ENCODE measurements around the gene AGAP1. TPM values are rescaled to one million over a fixed set of nuclear protein-coding genes. Genes with fewer than 3 reads are reported as not detected.

Gene AGAP1
- total and polyA plus RNA-seq, 4 donors: 2.0 to 8.5 (median 5.4) TPM

DNA sequence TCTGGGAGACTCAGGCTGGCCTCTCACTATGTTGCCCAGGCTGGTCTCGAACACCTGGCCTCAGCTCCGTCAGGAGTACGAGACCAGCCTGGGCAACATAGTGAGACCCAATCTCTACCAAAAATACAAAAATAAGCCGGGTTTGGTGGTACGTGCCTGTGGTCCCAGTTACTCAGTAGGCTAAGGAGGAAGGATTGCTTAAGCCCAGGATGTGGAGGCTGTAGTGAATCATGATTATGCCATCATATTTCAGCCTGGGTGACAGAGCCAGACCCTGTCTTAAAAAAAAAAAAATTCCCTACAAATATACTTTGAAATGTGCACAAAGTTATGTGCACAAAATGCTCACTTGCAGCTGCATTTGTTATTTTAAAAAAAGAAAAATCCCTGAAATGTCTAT, 26.3 kb upstream of the AGAP1 start:
- H3K9me3 ChIP-seq (ENCODE audit: control insufficient read depth in 4 of 4, low read length in 3 of 4): no peaks in the 10 kb centered on the region
- no peaks in the 10 kb centered on the region for H3K36me3 ChIP-seq (ENCODE audit: control insufficient read depth in 4 of 4, insufficient read depth in 3 of 4, low read depth in 1 of 4, low read length in 3 of 4)
- no peak overlapping the region for H3K9ac ChIP-seq (ENCODE audit: low read depth in 1 of 2, low read length in 2 of 2)
- H3K4me3 ChIP-seq (ENCODE audit: low read depth in 1 of 3, low read length in 3 of 3): no peak overlapping the region
- H3K4me1 ChIP-seq (ENCODE audit: control insufficient read depth in 4 of 4, insufficient read depth in 4 of 4, low read length in 3 of 4): no peaks in the 10 kb centered on the region
- no peak overlapping the region for H3K27ac ChIP-seq (ENCODE audit: low read depth in 1 of 2, low read length in 2 of 2)
- DNase-seq (ENCODE audit: low spot score): no peak
- 91% methylated on average over 5 of the region's 5 CpGs for WGBS
- no peak for TF ChIP-seq SP1 (IDR thresholded peaks at IDR 0.05)
- TF ChIP-seq JUND (IDR thresholded peaks at IDR 0.05): no peak
- TF ChIP-seq, protein P1, sequence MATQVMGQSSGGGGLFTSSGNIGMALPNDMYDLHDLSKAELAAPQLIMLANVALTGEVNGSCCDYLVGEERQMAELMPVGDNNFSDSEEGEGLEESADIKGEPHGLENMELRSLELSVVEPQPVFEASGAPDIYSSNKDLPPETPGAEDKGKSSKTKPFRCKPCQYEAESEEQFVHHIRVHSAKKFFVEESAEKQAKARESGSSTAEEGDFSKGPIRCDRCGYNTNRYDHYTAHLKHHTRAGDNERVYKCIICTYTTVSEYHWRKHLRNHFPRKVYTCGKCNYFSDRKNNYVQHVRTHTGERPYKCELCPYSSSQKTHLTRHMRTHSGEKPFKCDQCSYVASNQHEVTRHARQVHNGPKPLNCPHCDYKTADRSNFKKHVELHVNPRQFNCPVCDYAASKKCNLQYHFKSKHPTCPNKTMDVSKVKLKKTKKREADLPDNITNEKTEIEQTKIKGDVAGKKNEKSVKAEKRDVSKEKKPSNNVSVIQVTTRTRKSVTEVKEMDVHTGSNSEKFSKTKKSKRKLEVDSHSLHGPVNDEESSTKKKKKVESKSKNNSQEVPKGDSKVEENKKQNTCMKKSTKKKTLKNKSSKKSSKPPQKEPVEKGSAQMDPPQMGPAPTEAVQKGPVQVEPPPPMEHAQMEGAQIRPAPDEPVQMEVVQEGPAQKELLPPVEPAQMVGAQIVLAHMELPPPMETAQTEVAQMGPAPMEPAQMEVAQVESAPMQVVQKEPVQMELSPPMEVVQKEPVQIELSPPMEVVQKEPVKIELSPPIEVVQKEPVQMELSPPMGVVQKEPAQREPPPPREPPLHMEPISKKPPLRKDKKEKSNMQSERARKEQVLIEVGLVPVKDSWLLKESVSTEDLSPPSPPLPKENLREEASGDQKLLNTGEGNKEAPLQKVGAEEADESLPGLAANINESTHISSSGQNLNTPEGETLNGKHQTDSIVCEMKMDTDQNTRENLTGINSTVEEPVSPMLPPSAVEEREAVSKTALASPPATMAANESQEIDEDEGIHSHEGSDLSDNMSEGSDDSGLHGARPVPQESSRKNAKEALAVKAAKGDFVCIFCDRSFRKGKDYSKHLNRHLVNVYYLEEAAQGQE (IDR thresholded peaks at IDR 0.05): no peak
- TF ChIP-seq EGR1 (IDR thresholded peaks at IDR 0.05; ENCODE audit: low read depth in 2 of 2): no peak
- TF ChIP-seq RXRA (IDR thresholded peaks at IDR 0.05): no peak
- no peak for TF ChIP-seq GABPA (IDR thresholded peaks at IDR 0.05 in 1 of 2, conservative IDR thresholded peaks at IDR 0.05 in 1 of 2)
- TF ChIP-seq HNF4A (conservative IDR thresholded peaks at IDR 0.05): no peak
- no peak for TF ChIP-seq RAD21 (IDR thresholded peaks at IDR 0.05)
- no peak for TF ChIP-seq HNF4G (IDR thresholded peaks at IDR 0.05)
- TF ChIP-seq, protein P2, sequence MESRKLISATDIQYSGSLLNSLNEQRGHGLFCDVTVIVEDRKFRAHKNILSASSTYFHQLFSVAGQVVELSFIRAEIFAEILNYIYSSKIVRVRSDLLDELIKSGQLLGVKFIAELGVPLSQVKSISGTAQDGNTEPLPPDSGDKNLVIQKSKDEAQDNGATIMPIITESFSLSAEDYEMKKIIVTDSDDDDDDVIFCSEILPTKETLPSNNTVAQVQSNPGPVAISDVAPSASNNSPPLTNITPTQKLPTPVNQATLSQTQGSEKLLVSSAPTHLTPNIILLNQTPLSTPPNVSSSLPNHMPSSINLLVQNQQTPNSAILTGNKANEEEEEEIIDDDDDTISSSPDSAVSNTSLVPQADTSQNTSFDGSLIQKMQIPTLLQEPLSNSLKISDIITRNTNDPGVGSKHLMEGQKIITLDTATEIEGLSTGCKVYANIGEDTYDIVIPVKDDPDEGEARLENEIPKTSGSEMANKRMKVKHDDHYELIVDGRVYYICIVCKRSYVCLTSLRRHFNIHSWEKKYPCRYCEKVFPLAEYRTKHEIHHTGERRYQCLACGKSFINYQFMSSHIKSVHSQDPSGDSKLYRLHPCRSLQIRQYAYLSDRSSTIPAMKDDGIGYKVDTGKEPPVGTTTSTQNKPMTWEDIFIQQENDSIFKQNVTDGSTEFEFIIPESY (IDR thresholded peaks at IDR 0.05): no peak
- no peak for TF ChIP-seq MAX (IDR thresholded peaks at IDR 0.05)
- no peak for TF ChIP-seq YY1 (IDR thresholded peaks at IDR 0.05)
- TF ChIP-seq, protein P3, sequence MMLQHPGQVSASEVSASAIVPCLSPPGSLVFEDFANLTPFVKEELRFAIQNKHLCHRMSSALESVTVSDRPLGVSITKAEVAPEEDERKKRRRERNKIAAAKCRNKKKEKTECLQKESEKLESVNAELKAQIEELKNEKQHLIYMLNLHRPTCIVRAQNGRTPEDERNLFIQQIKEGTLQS (IDR thresholded peaks at IDR 0.05): no peak
- no peak for TF ChIP-seq TAF1 (conservative IDR thresholded peaks at IDR 0.05)
- H3K27me3 ChIP-seq (ENCODE audit: control insufficient read depth in 4 of 4, insufficient read depth in 4 of 4, low read length in 3 of 4): peaks cover 0 to 5% (median 2%) of the 10 kb centered on the region in 4 donors

DNA sequence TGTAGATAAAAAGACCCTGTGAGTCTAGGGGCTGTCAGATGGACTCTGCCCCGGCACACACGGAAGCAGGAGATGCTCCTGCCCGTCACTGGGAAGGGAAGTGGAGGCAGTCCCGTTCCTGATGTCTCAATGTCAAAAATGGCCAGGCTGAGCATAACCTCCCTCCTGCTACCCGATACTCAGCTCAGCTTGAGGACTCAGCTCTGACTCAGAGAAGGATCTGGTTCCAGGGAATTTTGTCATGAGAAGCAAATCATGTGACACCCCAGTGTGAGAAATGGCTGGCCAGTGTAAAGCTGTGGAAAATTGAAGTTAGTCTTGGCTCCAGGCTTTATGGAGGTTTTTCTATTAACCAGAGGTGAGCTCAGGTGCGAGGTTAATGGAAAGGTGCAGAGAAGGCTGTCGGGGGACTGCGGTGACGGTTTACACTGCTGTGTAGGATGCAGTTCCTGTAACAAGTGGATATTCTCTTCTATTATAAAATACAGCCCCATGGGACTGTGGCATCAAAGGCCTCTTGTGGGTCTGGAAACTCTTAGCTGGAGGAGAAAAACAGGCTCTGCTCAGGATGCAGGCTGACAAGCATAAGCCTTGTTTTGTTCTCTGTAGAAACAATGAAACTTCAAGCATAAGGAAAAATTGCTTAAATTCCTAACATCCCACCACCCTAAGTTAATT, 24.7 kb upstream of the AGAP1 start:
- Histone ChIP-seq H3K4me1 (ENCODE audit: control insufficient read depth in 4 of 4, insufficient read depth in 4 of 4, low read length in 3 of 4) (no peaks in the 10 kb centered on the region), H3K27ac (ENCODE audit: low read depth in 1 of 2, low read length in 2 of 2) (no peak overlapping the region), H3K36me3 (ENCODE audit: control insufficient read depth in 4 of 4, insufficient read depth in 3 of 4, low read depth in 1 of 4, low read length in 3 of 4) (no peaks in the 10 kb centered on the region), H3K9me3 (ENCODE audit: control insufficient read depth in 4 of 4, low read length in 3 of 4) (no peaks in the 10 kb centered on the region), H3K4me3 (ENCODE audit: low read depth in 1 of 3, low read length in 3 of 3) (no peak overlapping the region), H3K27me3 (ENCODE audit: control insufficient read depth in 4 of 4, insufficient read depth in 4 of 4, low read length in 3 of 4) (peaks cover 0 to 3% (median under 1%) of the 10 kb centered on the region in 4 donors), H3K9ac (ENCODE audit: low read depth in 1 of 2, low read length in 2 of 2) (no peak overlapping the region)
- no peak for DNase-seq (ENCODE audit: low spot score)
- 50% methylated on average over 9 of the region's 9 CpGs for WGBS
- TF ChIP-seq, protein P2 (IDR thresholded peaks at IDR 0.05): no peak
- no peak for TF ChIP-seq JUND (IDR thresholded peaks at IDR 0.05)
- no peak for TF ChIP-seq HNF4A (conservative IDR thresholded peaks at IDR 0.05)
- no peak for TF ChIP-seq TAF1 (conservative IDR thresholded peaks at IDR 0.05)
- TF ChIP-seq, protein P3 (IDR thresholded peaks at IDR 0.05): no peak
- no peak for TF ChIP-seq GABPA (IDR thresholded peaks at IDR 0.05 in 1 of 2, conservative IDR thresholded peaks at IDR 0.05 in 1 of 2)
- no peak for TF ChIP-seq SP1 (IDR thresholded peaks at IDR 0.05)
- TF ChIP-seq FOXA1 (IDR thresholded peaks at IDR 0.05): no peak
- no peak for TF ChIP-seq NR2F2 (IDR thresholded peaks at IDR 0.05)
- TF ChIP-seq EGR1 (IDR thresholded peaks at IDR 0.05; ENCODE audit: low read depth in 2 of 2): no peak
- TF ChIP-seq MAX (IDR thresholded peaks at IDR 0.05): no peak
- TF ChIP-seq HNF4G (IDR thresholded peaks at IDR 0.05): no peak
- TF ChIP-seq CTCF (IDR thresholded peaks at IDR 0.05; ENCODE audit: low read depth, low read length, missing input control): no peak
- no peak for TF ChIP-seq RXRA (IDR thresholded peaks at IDR 0.05)
- TF ChIP-seq FOXA2 (IDR thresholded peaks at IDR 0.05): no peak
- TF ChIP-seq YY1 (IDR thresholded peaks at IDR 0.05): no peak

Measured in liver (tissue), 9 donors.